ENCODE data around the gene CENPVL3.

CENPVL3 gene

DNA sequence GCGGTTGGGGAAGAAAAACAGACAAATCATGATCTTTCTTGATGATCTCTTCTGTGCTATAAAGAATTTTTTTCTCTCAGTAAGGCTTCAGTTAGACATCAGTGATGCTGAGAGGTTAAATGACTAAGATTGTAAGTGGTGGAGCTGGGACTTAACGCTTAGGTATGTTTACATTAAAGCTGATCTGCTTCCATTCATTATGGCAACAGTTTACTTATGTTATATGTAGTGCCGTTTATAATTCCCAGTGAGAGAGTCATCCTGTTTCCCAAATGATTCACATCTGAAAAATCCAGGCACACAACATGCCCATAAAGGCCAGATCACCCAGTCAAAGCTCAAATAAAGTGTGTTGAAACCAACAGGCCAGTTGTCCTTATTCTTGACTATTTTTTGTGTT is 50.1 kb downstream of the CENPVL3 start:
- FAIRE-seq (no peak), DNase-seq (ENCODE audit: insufficient read length) (no peak)
- no peak for TF ChIP-seq TAF1 (IDR thresholded peaks at IDR 0.05; ENCODE audit: borderline replicate concordance, low read depth, low read length)
- no peak for TF ChIP-seq POLR2A (IDR thresholded peaks at IDR 0.05; ENCODE audit: low read depth, low read length)
- TF ChIP-seq POLR2AphosphoS5 (IDR thresholded peaks at IDR 0.05; ENCODE audit: low read depth, low read length), result no peak

Measured in GM12892 (cell line).